ENCODE results near the gene GHRH.

DNA sequence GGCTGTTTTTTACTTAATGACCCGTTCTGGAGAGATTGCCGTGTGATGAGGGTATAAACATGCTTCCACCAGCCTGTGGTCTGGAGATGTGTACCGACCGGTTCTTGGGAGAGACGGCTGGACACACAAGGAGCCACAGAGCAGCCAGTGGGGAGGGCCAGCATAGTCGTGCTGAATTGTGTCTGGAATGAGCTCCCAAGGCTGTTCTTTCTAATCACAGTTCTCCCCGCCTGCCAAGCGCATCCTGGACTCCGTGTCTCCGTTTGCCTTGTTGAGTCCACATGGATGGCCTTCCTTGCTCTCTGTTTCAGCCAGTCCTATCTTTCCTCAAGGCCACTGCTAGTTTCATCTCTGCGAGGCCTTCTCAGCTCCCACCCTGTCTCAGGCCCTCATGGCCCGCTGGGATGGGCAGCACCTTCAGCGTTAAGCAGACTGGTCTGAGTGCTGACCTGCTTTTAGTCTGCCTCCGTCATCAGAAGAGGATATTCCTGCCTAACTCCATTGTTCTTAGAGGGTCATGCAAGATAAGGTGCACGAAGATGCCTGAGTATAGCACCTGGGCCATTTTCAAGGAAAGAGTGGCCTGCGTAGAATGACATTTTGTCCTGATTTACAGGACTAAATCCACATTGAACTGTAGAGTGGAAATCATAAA lies 48.4 kb upstream of the GHRH start:
- TF ChIP-seq, protein P1, sequence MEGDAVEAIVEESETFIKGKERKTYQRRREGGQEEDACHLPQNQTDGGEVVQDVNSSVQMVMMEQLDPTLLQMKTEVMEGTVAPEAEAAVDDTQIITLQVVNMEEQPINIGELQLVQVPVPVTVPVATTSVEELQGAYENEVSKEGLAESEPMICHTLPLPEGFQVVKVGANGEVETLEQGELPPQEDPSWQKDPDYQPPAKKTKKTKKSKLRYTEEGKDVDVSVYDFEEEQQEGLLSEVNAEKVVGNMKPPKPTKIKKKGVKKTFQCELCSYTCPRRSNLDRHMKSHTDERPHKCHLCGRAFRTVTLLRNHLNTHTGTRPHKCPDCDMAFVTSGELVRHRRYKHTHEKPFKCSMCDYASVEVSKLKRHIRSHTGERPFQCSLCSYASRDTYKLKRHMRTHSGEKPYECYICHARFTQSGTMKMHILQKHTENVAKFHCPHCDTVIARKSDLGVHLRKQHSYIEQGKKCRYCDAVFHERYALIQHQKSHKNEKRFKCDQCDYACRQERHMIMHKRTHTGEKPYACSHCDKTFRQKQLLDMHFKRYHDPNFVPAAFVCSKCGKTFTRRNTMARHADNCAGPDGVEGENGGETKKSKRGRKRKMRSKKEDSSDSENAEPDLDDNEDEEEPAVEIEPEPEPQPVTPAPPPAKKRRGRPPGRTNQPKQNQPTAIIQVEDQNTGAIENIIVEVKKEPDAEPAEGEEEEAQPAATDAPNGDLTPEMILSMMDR (IDR thresholded peaks at IDR 0.05) = no peak
- no peak for TF ChIP-seq POLR2A (IDR thresholded peaks at IDR 0.05)
